Measurements from ENCODE around the gene APOBEC3C. TPM values are rescaled to one million over a fixed set of nuclear protein-coding genes. Genes with fewer than 3 reads are reported as not detected.
"Not testable (repeated sequence)": the region's sequence is repeated elsewhere in the genome, so short reads cannot be mapped to it uniquely, and the experiment has no call there.

APOBEC3C gene
- total and polyA plus RNA-seq, 2 experiments from 2014 or later, result 7.0 to 49.2 TPM

GRCh38 chr22:38974826-38975175, 39.3 kb upstream of the APOBEC3C start:
- H3K4me1 ChIP-seq (ENCODE audit: insufficient read depth), result no peaks in the 10 kb centered on the region
- H4K20me1 ChIP-seq (replicated peaks; ENCODE audit: insufficient read depth), result no peaks in the 10 kb centered on the region
- TF ChIP-seq CTCF (conservative IDR thresholded peaks at IDR 0.05; ENCODE audit: low read depth in 2 of 2), result no peak
- no peak for TF ChIP-seq NANOG (IDR thresholded peaks at IDR 0.05; ENCODE audit: borderline replicate concordance)
- Mint-ChIP-seq H3K27ac (no peak overlapping the region), H3K27me3 (ENCODE audit: insufficient read depth, low read depth, poor library complexity) (peaks cover 10% of the 10 kb centered on the region), H3K4me1 (no peaks in the 10 kb centered on the region; the same call in 2 of the 3 replicates), H3K4me3 (no peak overlapping the region), H3K9me3 (peaks cover 46% of the 10 kb centered on the region), H3K36me3 (ENCODE audit: low read depth) (peaks cover 29% of the 10 kb centered on the region; the same call in 2 of the 3 replicates)
- H2AFZ ChIP-seq, result no peak overlapping the region
- H3K4me2 ChIP-seq, result no peak overlapping the region
- H3K4me3 ChIP-seq, result no peak overlapping the region
- H3K79me2 ChIP-seq (replicated peaks; ENCODE audit: insufficient read depth), result no peaks in the 10 kb centered on the region
- peaks cover 6% of the 10 kb centered on the region; the same call in 1 of the 2 replicates for H3K36me3 ChIP-seq (ENCODE audit: insufficient read depth)
- H3K9me2 ChIP-seq (ENCODE audit: insufficient read depth), result no peaks in the 10 kb centered on the region
- H3K27me3 ChIP-seq (ENCODE audit: insufficient read depth), result no peaks in the 10 kb centered on the region
- no peak overlapping the region for H3K27ac ChIP-seq (ENCODE audit: low read depth)
- DNase-seq (ENCODE audit: low spot score), result no peak
- ATAC-seq, result no peak
- no peaks in the 10 kb centered on the region for H3F3A ChIP-seq (replicated peaks; ENCODE audit: low read depth)

GRCh38 chr22:38977289-38977688, 36.8 kb upstream of the APOBEC3C start:
- Mint-ChIP-seq H3K4me1 (peaks cover 13% of the 10 kb centered on the region), H3K9me3 (peaks cover 50% of the 10 kb centered on the region), H3K36me3 (ENCODE audit: low read depth) (peaks cover 34% of the 10 kb centered on the region; the same call in 2 of the 3 replicates), H3K27me3 (ENCODE audit: insufficient read depth, low read depth, poor library complexity) (peaks cover 20% of the 10 kb centered on the region)
- DNase-seq (ENCODE audit: low spot score); H3K4me2 ChIP-seq; H3K4me3 ChIP-seq; H2AFZ ChIP-seq; ATAC-seq; H4K20me1 ChIP-seq (replicated peaks; ENCODE audit: insufficient read depth); H3K4me1 ChIP-seq (ENCODE audit: insufficient read depth); H3K27me3 ChIP-seq (ENCODE audit: insufficient read depth); H3K36me3 ChIP-seq (ENCODE audit: insufficient read depth); H3K9me2 ChIP-seq (ENCODE audit: insufficient read depth); H3K27ac ChIP-seq (ENCODE audit: low read depth); H3F3A ChIP-seq (replicated peaks; ENCODE audit: low read depth); H3K27ac Mint-ChIP-seq; H3K79me2 ChIP-seq (replicated peaks; ENCODE audit: insufficient read depth); H3K4me3 Mint-ChIP-seq: not testable (repeated sequence)

DNA sequence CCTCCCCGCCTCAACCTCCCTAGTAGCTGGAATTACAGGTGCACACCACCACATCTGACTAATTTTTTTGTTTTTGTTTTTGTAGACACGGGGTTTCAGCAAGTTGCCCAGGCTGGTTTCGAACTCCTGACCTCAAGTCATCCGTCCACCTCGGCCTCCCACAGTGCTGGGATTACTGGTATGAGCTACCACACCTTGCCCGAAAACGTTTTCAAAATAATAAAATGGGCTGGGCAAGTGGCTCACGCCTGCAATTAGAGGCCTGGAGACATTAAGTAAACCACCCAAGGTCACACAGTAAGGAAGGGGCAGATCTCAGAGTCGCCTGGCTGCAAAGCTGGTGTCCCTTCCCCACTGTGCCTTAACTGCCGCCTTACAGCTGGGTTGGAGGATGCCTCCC, 33.5 kb upstream of the APOBEC3C start:
- H3K27ac Mint-ChIP-seq; H3K4me3 Mint-ChIP-seq; H3F3A ChIP-seq (replicated peaks; ENCODE audit: low read depth); H4K20me1 ChIP-seq (replicated peaks; ENCODE audit: insufficient read depth); H3K9me2 ChIP-seq (ENCODE audit: insufficient read depth); DNase-seq (ENCODE audit: low spot score); H3K79me2 ChIP-seq (replicated peaks; ENCODE audit: insufficient read depth); H3K27me3 ChIP-seq (ENCODE audit: insufficient read depth); ATAC-seq; H3K27ac ChIP-seq (ENCODE audit: low read depth): not testable (repeated sequence)
- peaks cover 11% of the 10 kb centered on the region for H3K4me1 ChIP-seq (ENCODE audit: insufficient read depth)
- H2AFZ ChIP-seq, result peak overlapping the region; percentile 52; the same call in 1 of the 2 replicates
- H3K36me3 Mint-ChIP-seq (ENCODE audit: low read depth), result peaks cover 54% of the 10 kb centered on the region
- H3K36me3 ChIP-seq (ENCODE audit: insufficient read depth), result peaks cover 13% of the 10 kb centered on the region
- H3K27me3 Mint-ChIP-seq (ENCODE audit: insufficient read depth, low read depth, poor library complexity), result peaks cover 21% of the 10 kb centered on the region
- H3K9me3 Mint-ChIP-seq, result peaks cover 64% of the 10 kb centered on the region
- peak overlapping the region; percentile 62 for H3K4me2 ChIP-seq
- H3K4me3 ChIP-seq, result 0 out of 2 replicates have a peak overlapping the region, but pooled peaks have one; percentile 21
- peaks cover 13% of the 10 kb centered on the region for H3K4me1 Mint-ChIP-seq

Data from GM23338 (cell line).